ENCODE measurements around the gene SPATS2.

Gene SPATS2

GRCh38 chr12:49548481-49548821, 181.2 kb downstream of the SPATS2 start:
- ChIA-PET POLR2A (no interaction called here), CTCF (no interaction called here)
- TF ChIP-seq SUZ12 (IDR thresholded peaks at IDR 0.05) (no peak), NFRKB (IDR thresholded peaks at IDR 0.05) (no peak), ELF4 (IDR thresholded peaks at IDR 0.05) (no peak)
- no peak for DNase-seq (ENCODE audit: extremely low spot score)

GRCh38 chr12:49548822-49549648, 181.8 kb downstream of the SPATS2 start:
- CTCF ChIA-PET: no interaction called here
- no peak for TF ChIP-seq PKNOX1 (IDR thresholded peaks at IDR 0.05)
- POLR2A ChIA-PET: no interaction called here
- no peak for DNase-seq (ENCODE audit: extremely low spot score)

GRCh38 chr12:49549735-49550692, 182.8 kb downstream of the SPATS2 start:
- DNase-seq (ENCODE audit: extremely low spot score): no peak
- ChIA-PET CTCF (interaction anchor here (0.6 to 1.1 kb wide), 3 partner anchors 35 to 396 kb away, joined by 3 to 5 read pairs (median 3); no protein-coding TSS in a partner anchor), POLR2A (interaction anchor here (0.6 to 0.9 kb wide), 2 partner anchors 11 to 183 kb away, joined by 3 read pairs; partner anchors contain the start of gene SPATS2)
- TF ChIP-seq NFRKB (IDR thresholded peaks at IDR 0.05) (no peak), FOXK2 (IDR thresholded peaks at IDR 0.05) (no peak), TARDBP (IDR thresholded peaks at IDR 0.05) (no peak)

- DNase-seq (ENCODE audit: extremely low spot score): no peak
- no peak for TF ChIP-seq LEF1 (IDR thresholded peaks at IDR 0.05; ENCODE audit: borderline replicate concordance)
- no peak for TF ChIP-seq SP1 (IDR thresholded peaks at IDR 0.05)
- TF ChIP-seq FOXA1 (IDR thresholded peaks at IDR 0.05): no peak
- no peak for TF ChIP-seq ARNT (IDR thresholded peaks at IDR 0.05)
- POLR2A ChIA-PET: interaction anchor here (0.6 to 0.9 kb wide), 2 partner anchors 11 to 184 kb away, joined by 3 read pairs; partner anchors contain the start of gene SPATS2
- CTCF ChIA-PET: interaction anchor here (1.0 to 1.1 kb wide), 2 partner anchors 36 to 192 kb away, joined by 3 to 5 read pairs; no protein-coding TSS in a partner anchor
Measured at GRCh38 chr12:49550693-49551252, 183.5 kb downstream of the SPATS2 start.

- CTCF ChIA-PET: no interaction called here
- no peak for DNase-seq (ENCODE audit: extremely low spot score)
Measured at GRCh38 chr12:49552014-49552413, 184.8 kb downstream of the SPATS2 start.

GRCh38 chr12:49552425-49552824, 185.2 kb downstream of the SPATS2 start:
- ChIA-PET POLR2A (interaction anchor here (0.6 kb wide), 1 partner anchor 28 kb away, joined by 3 read pairs; no protein-coding TSS in a partner anchor), CTCF (interaction anchor here (0.8 to 3.1 kb wide), 3 partner anchors 14 to 205 kb away, joined by 3 to 10 read pairs (median 4); no protein-coding TSS in a partner anchor)
- DNase-seq (ENCODE audit: extremely low spot score): no peak
- TF ChIP-seq SUZ12 (IDR thresholded peaks at IDR 0.05): no peak
- TF ChIP-seq BHLHE40 (IDR thresholded peaks at IDR 0.05; ENCODE audit: borderline replicate concordance): no peak
- no peak for TF ChIP-seq FOXA1 (IDR thresholded peaks at IDR 0.05)
- no peak for TF ChIP-seq L3MBTL2 (conservative IDR thresholded peaks at IDR 0.05)
- no peak for TF ChIP-seq HDGF (IDR thresholded peaks at IDR 0.05; ENCODE audit: borderline replicate concordance)
- TF ChIP-seq ARNT (IDR thresholded peaks at IDR 0.05): no peak
- TF ChIP-seq FOXK2 (IDR thresholded peaks at IDR 0.05): no peak
- no peak for TF ChIP-seq TARDBP (IDR thresholded peaks at IDR 0.05)
- TF ChIP-seq ZNF384 (IDR thresholded peaks at IDR 0.05): no peak
- TF ChIP-seq LEF1 (IDR thresholded peaks at IDR 0.05; ENCODE audit: borderline replicate concordance): no peak
- no peak for TF ChIP-seq CTBP1 (IDR thresholded peaks at IDR 0.05; ENCODE audit: borderline replicate concordance)
- TF ChIP-seq SP1 (IDR thresholded peaks at IDR 0.05): no peak
- TF ChIP-seq FOXM1 (IDR thresholded peaks at IDR 0.05; ENCODE audit: borderline replicate concordance): no peak
- TF ChIP-seq ELF4 (IDR thresholded peaks at IDR 0.05): no peak
- no peak for TF ChIP-seq PKNOX1 (IDR thresholded peaks at IDR 0.05)
- no peak for TF ChIP-seq NFRKB (IDR thresholded peaks at IDR 0.05)

More at GRCh38 chr12:49552014-49552413, 184.8 kb downstream of the SPATS2 start:
- no peak for TF ChIP-seq FOXK2 (IDR thresholded peaks at IDR 0.05)
- POLR2A ChIA-PET: no interaction called here

GRCh38 chr12:49552899-49553298, 185.6 kb downstream of the SPATS2 start:
- DNase-seq (ENCODE audit: extremely low spot score): no peak
- TF ChIP-seq LEF1 (IDR thresholded peaks at IDR 0.05; ENCODE audit: borderline replicate concordance) (no peak), ELF4 (IDR thresholded peaks at IDR 0.05) (no peak), BHLHE40 (IDR thresholded peaks at IDR 0.05; ENCODE audit: borderline replicate concordance) (no peak), FOXM1 (IDR thresholded peaks at IDR 0.05; ENCODE audit: borderline replicate concordance) (no peak), ARNT (IDR thresholded peaks at IDR 0.05) (no peak), PKNOX1 (IDR thresholded peaks at IDR 0.05) (no peak), ZNF384 (IDR thresholded peaks at IDR 0.05) (no peak), SUZ12 (IDR thresholded peaks at IDR 0.05) (no peak), L3MBTL2 (conservative IDR thresholded peaks at IDR 0.05) (no peak), FOXK2 (IDR thresholded peaks at IDR 0.05) (no peak), NFRKB (IDR thresholded peaks at IDR 0.05) (no peak), CTBP1 (IDR thresholded peaks at IDR 0.05; ENCODE audit: borderline replicate concordance) (no peak), SP1 (IDR thresholded peaks at IDR 0.05) (no peak), FOXA1 (IDR thresholded peaks at IDR 0.05) (no peak), HDGF (IDR thresholded peaks at IDR 0.05; ENCODE audit: borderline replicate concordance) (no peak), TARDBP (IDR thresholded peaks at IDR 0.05) (no peak)
- CTCF ChIA-PET: interaction anchor here (0.8 to 3.1 kb wide), 3 partner anchors 14 to 205 kb away, joined by 3 to 10 read pairs (median 4); no protein-coding TSS in a partner anchor
- POLR2A ChIA-PET: interaction anchor here (0.6 to 2.1 kb wide), 2 partner anchors 10 to 27 kb away, joined by 3 to 6 read pairs; no protein-coding TSS in a partner anchor

Data from HEK293T (cell line).